Measurements from ENCODE around the gene FRMD8.

GRCh38 chr11:65362966-65363365 is 23.5 kb upstream of the FRMD8 start:
- TF ChIP-seq CTCF (IDR thresholded peaks at IDR 0.05) (no peak), POLR2A (IDR thresholded peaks at IDR 0.05) (no peak)

Data from body of pancreas (tissue), 4 donors.